HepG2 (cell line): Measurements from ENCODE around the gene PARP16. TPM values are rescaled to one million over a fixed set of nuclear protein-coding genes. Genes with fewer than 3 reads are reported as not detected.

Experiments
- ATAC-seq: fragments of 200-7000 bp; cut with Tn5 transposase; 3 replicates; pipeline ENCODE4 v1.9.1; 2020; ENCODE audit warnings: mild to moderate bottlenecking, moderate library complexity
- BruUV-seq: library from RNA; stranded (reverse); fragments of 400-500 nt; replicated peaks from 2 replicates; lab custom pipeline; 2021; lab: Mats Ljungman, UMichigan
- CTCF ChIA-PET: fragments of 300-600 bp; formaldehyde crosslinking; extraction: SDS; loops from one replicate; lab custom pipeline; 2021; ENCODE audit warnings: low total read pairs, inconsistent platforms, low intra/inter-chr PET ratio; lab: Yijun Ruan, JAX
- POLR2A ChIA-PET: fragments of 350-600 bp; sonication (Branson Sonifier 250); formaldehyde crosslinking; loops from one replicate; lab custom pipeline; 2020; ENCODE audit warnings: antibody characterized with exemption, inconsistent platforms; lab: Yijun Ruan, JAX
- DNase-seq: peaks from one replicate; pipeline ENCODE4 v3.0.0-alpha.2; 2015; ENCODE audit warnings: low spot score
- FAIRE-seq: peaks from 3 replicates; lab custom pipeline; 2011; peaks lifted over from hg19 to GRCh38; lab: Jason Lieb, UNC
- H2AFZ ChIP-seq: one replicate; pipeline ENCODE4 v1.6.1; 2011; ENCODE audit warnings: low read length, inconsistent platforms
- H3K27ac ChIP-seq: fragments of 300-600 bp; 3 replicates; pipeline ENCODE4 v1.8.0; 2011; ENCODE audit warnings: mixed run types, mild to moderate bottlenecking, mixed read lengths, low read length, inconsistent platforms; ENCODE audit not compliant: insufficient read depth; ENCODE audit errors: extremely low read length
- H3K27me3 ChIP-seq, 2 experiments: fragments of 200-600 bp in 1 of 2; 2 replicates in 1 of 2; 3 replicates in 1 of 2; pipeline versions ENCODE4 v1.6.0 to v1.8.0; 2011; ENCODE audit warnings: low read length in 2 of 2, mild to moderate bottlenecking in 2 of 2, moderate library complexity in 2 of 2, inconsistent platforms in 1 of 2; ENCODE audit not compliant: insufficient read depth in 2 of 2, control insufficient read depth in 1 of 2
- H3K36me3 ChIP-seq, 2 experiments: fragments of 200-600 bp in 1 of 2; replicated peaks in 1 of 2; 2 replicates in 1 of 2; 3 replicates in 1 of 2; pipeline versions ENCODE4 v1.5.1 to v1.8.0; 2011; ENCODE audit warnings: low read length in 2 of 2, inconsistent platforms in 1 of 2; ENCODE audit not compliant: insufficient read depth in 2 of 2, control insufficient read depth in 1 of 2
- H3K4me1 ChIP-seq: 2 replicates; pipeline ENCODE4 v1.5.1; 2012; ENCODE audit warnings: low read length, inconsistent platforms; ENCODE audit not compliant: insufficient read depth
- H3K4me2 ChIP-seq: 2 replicates; pipeline ENCODE4 v1.6.0; 2011; ENCODE audit warnings: low read depth, low read length, inconsistent platforms
- H3K4me3 ChIP-seq, 3 experiments: fragments of 200-600 bp in 1 of 3; sonication (generic), shearing (Covaris generic) in 1 of 3; replicated peaks in 1 of 3; 2 replicates each; pipeline ENCODE4 v1.5.1; 2011 to 2016; ENCODE audit warnings: low read length in 3 of 3, inconsistent platforms in 2 of 3, low read depth in 2 of 3, mild to moderate bottlenecking in 2 of 3, control low read depth in 1 of 3, mixed read lengths in 1 of 3; ENCODE audit not compliant: insufficient read depth in 1 of 3
- H3K79me2 ChIP-seq: one replicate; pipeline ENCODE4 v1.6.1; 2011; ENCODE audit warnings: low read length, inconsistent platforms; ENCODE audit not compliant: insufficient read depth
- H3K9ac ChIP-seq: 2 replicates; pipeline ENCODE4 v1.6.0; 2011; ENCODE audit warnings: mild to moderate bottlenecking, low read depth, low read length, inconsistent platforms; ENCODE audit not compliant: insufficient read depth
- H3K9me3 ChIP-seq: 2 replicates; pipeline ENCODE4 v1.5.1; 2012; ENCODE audit warnings: mild to moderate bottlenecking, low read length
- H4K20me1 ChIP-seq: 2 replicates; pipeline ENCODE4 v1.6.0; 2011; ENCODE audit warnings: inconsistent platforms, mild to moderate bottlenecking, low read length, moderate library complexity; ENCODE audit not compliant: insufficient read depth
- CHD4 ChIP-seq: fragments of 200-600 bp; sonication (generic); IDR thresholded peaks from 2 replicates; pipeline ENCODE4 v1.7.0; 2017; ENCODE audit warnings: mild to moderate bottlenecking, low read length, borderline replicate concordance
- GATA4 ChIP-seq: sonication (generic); IDR thresholded peaks from 2 replicates; pipeline ENCODE4 v1.6.1; 2016; ENCODE audit warnings: antibody characterized with exemption, low read depth, borderline replicate concordance
- KDM6A ChIP-seq: IDR thresholded peaks from 2 replicates; pipeline ENCODE4 v1.6.1; 2016; ENCODE audit warnings: low read depth
- MAFG ChIP-seq: sonication (generic); formaldehyde crosslinking; IDR thresholded peaks from 2 replicates; pipeline ENCODE4 v1.5.1; 2020; ENCODE audit warnings: mild to moderate bottlenecking, missing genetic modification reagents
- MTF2 ChIP-seq: sonication (generic); formaldehyde crosslinking; IDR thresholded peaks from 2 replicates; pipeline ENCODE4 v1.5.0; 2020; ENCODE audit warnings: missing genetic modification reagents, borderline replicate concordance
- NKX3-1 ChIP-seq: sonication (generic); formaldehyde crosslinking; IDR thresholded peaks from 2 replicates; pipeline ENCODE4 v1.5.0; 2020; ENCODE audit warnings: missing genetic modification reagents
- SMAD1 ChIP-seq: sonication (generic); formaldehyde crosslinking; IDR thresholded peaks from 2 replicates; pipeline ENCODE4 v1.4.0; 2020; ENCODE audit warnings: missing genetic modification reagents, low read depth, mild to moderate bottlenecking, borderline replicate concordance
- SMC3 ChIP-seq: IDR thresholded peaks from 2 replicates; pipeline ENCODE4 v1.6.1; 2011; ENCODE audit warnings: low read length, improper control_type of control experiment
- SMYD3 ChIP-seq: sonication (generic); formaldehyde crosslinking; IDR thresholded peaks from 2 replicates; pipeline ENCODE4 v1.8.1; 2023; ENCODE audit warnings: mild to moderate bottlenecking, missing genetic modification reagents
- SP2 ChIP-seq: sonication (generic); formaldehyde crosslinking; IDR thresholded peaks from 2 replicates; pipeline ENCODE4 v1.5.1; 2020; ENCODE audit warnings: mild to moderate bottlenecking, missing genetic modification reagents
- SP5 ChIP-seq: IDR thresholded peaks from 2 replicates; pipeline ENCODE4 v1.6.1; 2016; ENCODE audit warnings: low read depth, borderline replicate concordance
- TBP ChIP-seq: sonication (generic); formaldehyde crosslinking; IDR thresholded peaks from 2 replicates; pipeline ENCODE4 v1.5.0; 2020; ENCODE audit warnings: missing genetic modification reagents
- ZC3H4 ChIP-seq: sonication (generic); formaldehyde crosslinking; IDR thresholded peaks from 2 replicates; pipeline ENCODE4 v1.4.0; 2020; ENCODE audit warnings: missing genetic modification reagents, borderline replicate concordance
- ZNF503 ChIP-seq: sonication (generic); formaldehyde crosslinking; IDR thresholded peaks from 2 replicates; pipeline ENCODE4 v1.4.0; 2020; ENCODE audit warnings: missing genetic modification reagents
- WGBS: methylation state at CpG from one replicate; pipeline ENCODE4 v1.1.6; 2017; ENCODE audit warnings: low lambda C conversion rate; 5-methylcytosine and 5-hydroxymethylcytosine counted together
- in situ Hi-C: cut with HindIII; loops from 2 replicates; pipeline ENCODE4 v1.10.0; 2017; ENCODE audit warnings: low pct_unique_long_range_greater_than_20kb; ENCODE audit not compliant: extremely low pct_ligation_motif_present
- intact Hi-C: fragments of 100-400 bp; cut with micrococcal nuclease; formaldehyde crosslinking; loops from one replicate; pipeline ENCODE4 v1.10.0; 2022; ENCODE audit not compliant: unreplicated experiment
- polyA plus RNA-seq, 8 experiments: library from polyadenylated mRNA; depleted of rRNA in 3 of 8; stranded (reverse) in 7 of 8; unstranded in 1 of 8; fragments of >200 nt; fragmentation: Illumina TruSeq in 4 of 8; extraction: Trizol in 4 of 8; gene quantifications; 2 replicates each; pipeline versions ENCODE4 v1.2.1 to v1.2.3, GENCODE V29; 2011 to 2016; ENCODE audit warnings: low read depth in 4 of 8, missing spikeins in 1 of 8, mixed read lengths in 1 of 8; ENCODE audit not compliant: insufficient read depth in 1 of 8
- total RNA-seq, 5 experiments: library from RNA; depleted of rRNA; stranded (reverse); fragments of >200 nt; fragmentation: Illumina TruSeq; extraction: Trizol; gene quantifications; 2 replicates each; pipeline ENCODE4 v1.2.3, GENCODE V29; 2016; ENCODE audit warnings: low read depth in 1 of 5
- TF ChIP-seq, protein P1 (sequence below): sonication (generic); formaldehyde crosslinking; IDR thresholded peaks from 2 replicates; pipeline ENCODE4 v1.4.0; 2020; ENCODE audit warnings: missing genetic modification reagents, borderline replicate concordance

PARP16 gene
- total and polyA plus RNA-seq, 2 of the 13 experiments (the other 11 are each of a cell fraction or from before 2014, with no cell fraction given), result 6.8 to 7.6 TPM

DNA sequence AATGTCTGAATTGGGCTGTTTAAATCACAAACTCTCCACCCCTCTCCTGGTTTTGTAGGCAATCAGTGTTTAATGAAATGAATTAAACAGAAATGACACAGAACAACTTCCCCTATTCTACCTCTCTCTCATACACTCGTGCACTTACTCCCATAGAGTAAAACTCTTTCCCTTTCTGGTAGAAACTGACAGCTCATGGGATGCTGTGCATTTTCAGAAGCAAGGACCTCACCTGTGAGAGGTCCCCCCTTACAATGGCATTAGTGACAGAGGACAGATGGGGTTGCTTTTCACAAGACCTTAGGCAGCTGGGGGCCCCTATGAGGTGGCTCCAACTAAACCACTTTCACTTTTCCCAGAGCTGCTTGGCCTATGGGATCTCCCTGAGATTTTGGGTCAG, 31.9 kb downstream of the PARP16 start:
- no TSS peak for BruUV-seq
- no peak overlapping the region for H2AFZ ChIP-seq
- WGBS, result 96% methylated on average over 1 of the region's 1 CpG
- FAIRE-seq (no peak), DNase-seq (no peak), ATAC-seq (no peak)
- peaks cover 3 to 9% of the 10 kb centered on the region in 2 experiments; a peak in 4 of 5 replicates for H3K36me3 ChIP-seq
- intact Hi-C loops, result no loop called here
- in situ Hi-C loops, result no loop called here
- no peaks in the 10 kb centered on the region for H3K79me2 ChIP-seq
- H3K27me3 ChIP-seq, result no peaks in the 10 kb centered on the region
- no peak overlapping the region for H3K27ac ChIP-seq
- CTCF ChIA-PET, result no interaction called here
- POLR2A ChIA-PET, result no interaction called here
- H3K9ac ChIP-seq, result no peak overlapping the region
- H3K4me3 ChIP-seq, result no peak overlapping the region
- H4K20me1 ChIP-seq, result no peaks in the 10 kb centered on the region
- no peak overlapping the region for H3K4me2 ChIP-seq
- no peak for TF ChIP-seq GATA4
- no peak for TF ChIP-seq MTF2 (CRISPR knock-in tag)
- no peak for TF ChIP-seq KDM6A (CRISPR knock-in tag)
- no peak for TF ChIP-seq NKX3-1
- TF ChIP-seq SMC3, result no peak
- H3K9me3 ChIP-seq, result no peaks in the 10 kb centered on the region
- H3K4me1 ChIP-seq, result peaks cover 15% of the 10 kb centered on the region; the same call in 1 of the 2 replicates

- Histone ChIP-seq H3K4me3 (no peak overlapping the region), H2AFZ (no peak overlapping the region), H3K9me3 (no peaks in the 10 kb centered on the region), H3K4me2 (no peak overlapping the region), H3K4me1 (peaks cover 15% of the 10 kb centered on the region; the same call in 1 of the 2 replicates), H3K36me3 (peaks cover 3 to 6% of the 10 kb centered on the region in 2 experiments; a peak in 4 of 5 replicates), H3K27me3 (no peaks in the 10 kb centered on the region), H3K9ac (no peak overlapping the region), H4K20me1 (no peaks in the 10 kb centered on the region), H3K27ac (no peak overlapping the region), H3K79me2 (no peaks in the 10 kb centered on the region)
- in situ Hi-C loops (no loop called here), intact Hi-C loops (no loop called here)
- BruUV-seq, result no TSS peak
- ChIA-PET CTCF (no interaction called here), POLR2A (no interaction called here)
- FAIRE-seq (no peak), DNase-seq (no peak), ATAC-seq (no peak)
- 69% methylated on average over 4 of the region's 4 CpGs for WGBS
- no peak for TF ChIP-seq SMYD3 (CRISPR knock-in tag)
- TF ChIP-seq ZNF503, result no peak
- TF ChIP-seq, protein P1, sequence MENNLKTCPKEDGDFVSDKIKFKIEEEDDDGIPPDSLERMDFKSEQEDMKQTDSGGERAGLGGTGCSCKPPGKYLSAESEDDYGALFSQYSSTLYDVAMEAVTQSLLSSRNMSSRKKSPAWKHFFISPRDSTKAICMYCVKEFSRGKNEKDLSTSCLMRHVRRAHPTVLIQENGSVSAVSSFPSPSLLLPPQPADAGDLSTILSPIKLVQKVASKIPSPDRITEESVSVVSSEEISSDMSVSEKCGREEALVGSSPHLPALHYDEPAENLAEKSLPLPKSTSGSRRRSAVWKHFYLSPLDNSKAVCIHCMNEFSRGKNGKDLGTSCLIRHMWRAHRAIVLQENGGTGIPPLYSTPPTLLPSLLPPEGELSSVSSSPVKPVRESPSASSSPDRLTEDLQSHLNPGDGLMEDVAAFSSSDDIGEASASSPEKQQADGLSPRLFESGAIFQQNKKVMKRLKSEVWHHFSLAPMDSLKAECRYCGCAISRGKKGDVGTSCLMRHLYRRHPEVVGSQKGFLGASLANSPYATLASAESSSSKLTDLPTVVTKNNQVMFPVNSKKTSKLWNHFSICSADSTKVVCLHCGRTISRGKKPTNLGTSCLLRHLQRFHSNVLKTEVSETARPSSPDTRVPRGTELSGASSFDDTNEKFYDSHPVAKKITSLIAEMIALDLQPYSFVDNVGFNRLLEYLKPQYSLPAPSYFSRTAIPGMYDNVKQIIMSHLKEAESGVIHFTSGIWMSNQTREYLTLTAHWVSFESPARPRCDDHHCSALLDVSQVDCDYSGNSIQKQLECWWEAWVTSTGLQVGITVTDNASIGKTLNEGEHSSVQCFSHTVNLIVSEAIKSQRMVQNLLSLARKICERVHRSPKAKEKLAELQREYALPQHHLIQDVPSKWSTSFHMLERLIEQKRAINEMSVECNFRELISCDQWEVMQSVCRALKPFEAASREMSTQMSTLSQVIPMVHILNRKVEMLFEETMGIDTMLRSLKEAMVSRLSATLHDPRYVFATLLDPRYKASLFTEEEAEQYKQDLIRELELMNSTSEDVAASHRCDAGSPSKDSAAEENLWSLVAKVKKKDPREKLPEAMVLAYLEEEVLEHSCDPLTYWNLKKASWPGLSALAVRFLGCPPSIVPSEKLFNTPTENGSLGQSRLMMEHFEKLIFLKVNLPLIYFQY (CRISPR knock-in tag), result no peak
- no peak for TF ChIP-seq TBP (CRISPR knock-in tag)
- TF ChIP-seq MAFG (CRISPR knock-in tag), result no peak
- TF ChIP-seq SP5 (CRISPR knock-in tag), result no peak
- TF ChIP-seq CHD4, result no peak
- TF ChIP-seq SMAD1, result no peak
- TF ChIP-seq SP2, result no peak
- TF ChIP-seq ZC3H4 (CRISPR knock-in tag), result no peak
Measured at GRCh38 chr15:65254356-65254755, 32.3 kb downstream of the PARP16 start.
